ENCODE data around the gene KIF21B.

DNA sequence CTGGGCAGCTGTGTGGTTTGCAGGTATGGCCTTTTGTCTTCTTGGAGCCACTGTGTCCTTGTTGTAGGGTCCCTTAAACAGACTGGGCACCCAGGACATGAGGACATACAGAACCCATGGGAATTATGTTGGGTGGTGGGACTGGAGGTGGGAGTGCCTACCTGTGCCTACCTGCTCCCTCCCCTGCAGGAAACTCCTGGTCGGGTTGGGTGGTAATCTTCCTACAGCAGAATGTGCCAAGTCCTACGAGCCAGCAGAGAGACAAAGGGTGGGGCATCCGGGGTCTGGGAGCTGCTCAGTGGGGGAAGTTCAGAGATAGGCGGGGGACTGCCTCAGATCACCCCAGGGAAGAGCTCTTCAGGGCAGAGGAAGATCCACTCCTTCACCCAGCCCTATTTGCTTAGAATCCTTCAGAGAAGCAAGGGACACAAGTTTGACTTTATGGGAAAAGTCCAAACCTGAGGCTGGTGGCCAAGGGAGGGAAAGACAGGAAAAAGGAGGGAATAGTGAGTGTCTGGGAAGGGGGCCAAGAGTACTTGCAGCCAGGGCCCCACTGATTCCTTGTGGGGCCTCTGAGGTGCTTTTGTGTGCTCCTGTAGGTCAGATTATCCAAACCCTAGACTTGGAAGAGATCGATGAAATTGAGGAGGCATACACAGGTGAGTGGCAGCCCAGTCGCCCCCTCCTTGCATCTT, 58.3 kb downstream of the KIF21B start:
- TF ChIP-seq, protein P1, sequence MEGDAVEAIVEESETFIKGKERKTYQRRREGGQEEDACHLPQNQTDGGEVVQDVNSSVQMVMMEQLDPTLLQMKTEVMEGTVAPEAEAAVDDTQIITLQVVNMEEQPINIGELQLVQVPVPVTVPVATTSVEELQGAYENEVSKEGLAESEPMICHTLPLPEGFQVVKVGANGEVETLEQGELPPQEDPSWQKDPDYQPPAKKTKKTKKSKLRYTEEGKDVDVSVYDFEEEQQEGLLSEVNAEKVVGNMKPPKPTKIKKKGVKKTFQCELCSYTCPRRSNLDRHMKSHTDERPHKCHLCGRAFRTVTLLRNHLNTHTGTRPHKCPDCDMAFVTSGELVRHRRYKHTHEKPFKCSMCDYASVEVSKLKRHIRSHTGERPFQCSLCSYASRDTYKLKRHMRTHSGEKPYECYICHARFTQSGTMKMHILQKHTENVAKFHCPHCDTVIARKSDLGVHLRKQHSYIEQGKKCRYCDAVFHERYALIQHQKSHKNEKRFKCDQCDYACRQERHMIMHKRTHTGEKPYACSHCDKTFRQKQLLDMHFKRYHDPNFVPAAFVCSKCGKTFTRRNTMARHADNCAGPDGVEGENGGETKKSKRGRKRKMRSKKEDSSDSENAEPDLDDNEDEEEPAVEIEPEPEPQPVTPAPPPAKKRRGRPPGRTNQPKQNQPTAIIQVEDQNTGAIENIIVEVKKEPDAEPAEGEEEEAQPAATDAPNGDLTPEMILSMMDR (conservative IDR thresholded peaks at IDR 0.05): no peak
- no peak for TF ChIP-seq ZFX (IDR thresholded peaks at IDR 0.05)
